22Rv1 (cell line): ENCODE results near the gene IFRD1.

Experiments
- H3K27ac ChIP-seq: fragments of 450-650 bp; 2 replicates; pipeline ENCODE4 v1.5.1; 2017
- ZFX ChIP-seq: fragments of 450-650 bp; IDR thresholded peaks from 2 replicates; pipeline ENCODE4 v1.6.1; 2017; ENCODE audit warnings: antibody characterized with exemption, borderline replicate concordance
- TF ChIP-seq, protein P1 (sequence below): fragments of 450-650 bp; IDR thresholded peaks from 2 replicates; pipeline ENCODE4 v1.5.1; 2017; ENCODE audit warnings: mild to moderate bottlenecking

Gene IFRD1

DNA sequence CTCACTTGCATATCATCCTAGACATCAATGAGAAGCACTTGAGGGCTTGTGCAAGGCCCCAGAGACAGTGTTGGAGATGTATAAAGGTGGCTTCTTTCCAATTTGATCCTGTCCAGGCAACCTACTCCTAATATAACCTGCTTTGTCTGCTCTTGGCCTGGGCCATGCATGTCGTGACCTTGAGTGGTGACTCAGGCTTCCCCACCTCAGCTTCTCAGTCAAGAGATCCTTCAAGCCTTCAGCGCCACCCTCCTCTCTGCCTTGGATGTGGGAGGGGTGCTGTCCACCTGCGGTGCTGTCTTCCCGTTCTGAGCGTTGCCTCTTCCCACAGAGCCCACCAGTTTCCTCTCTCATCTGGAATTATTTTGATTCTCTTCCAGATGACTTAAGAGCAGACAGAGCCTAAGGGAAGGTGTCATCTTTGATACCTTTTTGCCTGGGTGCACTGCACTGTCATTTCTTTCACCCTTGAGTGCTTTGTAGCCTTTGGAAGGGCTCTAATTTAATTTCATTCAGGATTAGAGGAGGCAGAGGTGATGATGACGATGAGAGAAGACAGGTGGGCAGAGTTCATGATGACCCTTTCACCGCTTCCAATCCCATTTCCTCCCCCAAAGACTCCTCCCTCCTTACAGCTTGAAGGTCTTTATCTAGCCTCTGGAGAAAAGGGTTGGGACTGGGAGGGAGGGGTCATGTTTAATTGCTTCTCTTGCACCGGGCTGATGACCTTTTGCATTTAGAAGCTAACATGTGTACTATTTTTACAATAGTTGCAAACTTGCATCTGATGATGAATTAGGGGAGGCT lies 37.4 kb downstream of the IFRD1 start:
- TF ChIP-seq, protein P1, sequence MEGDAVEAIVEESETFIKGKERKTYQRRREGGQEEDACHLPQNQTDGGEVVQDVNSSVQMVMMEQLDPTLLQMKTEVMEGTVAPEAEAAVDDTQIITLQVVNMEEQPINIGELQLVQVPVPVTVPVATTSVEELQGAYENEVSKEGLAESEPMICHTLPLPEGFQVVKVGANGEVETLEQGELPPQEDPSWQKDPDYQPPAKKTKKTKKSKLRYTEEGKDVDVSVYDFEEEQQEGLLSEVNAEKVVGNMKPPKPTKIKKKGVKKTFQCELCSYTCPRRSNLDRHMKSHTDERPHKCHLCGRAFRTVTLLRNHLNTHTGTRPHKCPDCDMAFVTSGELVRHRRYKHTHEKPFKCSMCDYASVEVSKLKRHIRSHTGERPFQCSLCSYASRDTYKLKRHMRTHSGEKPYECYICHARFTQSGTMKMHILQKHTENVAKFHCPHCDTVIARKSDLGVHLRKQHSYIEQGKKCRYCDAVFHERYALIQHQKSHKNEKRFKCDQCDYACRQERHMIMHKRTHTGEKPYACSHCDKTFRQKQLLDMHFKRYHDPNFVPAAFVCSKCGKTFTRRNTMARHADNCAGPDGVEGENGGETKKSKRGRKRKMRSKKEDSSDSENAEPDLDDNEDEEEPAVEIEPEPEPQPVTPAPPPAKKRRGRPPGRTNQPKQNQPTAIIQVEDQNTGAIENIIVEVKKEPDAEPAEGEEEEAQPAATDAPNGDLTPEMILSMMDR = no peak
- TF ChIP-seq ZFX = no peak
- H3K27ac ChIP-seq = no peak overlapping the region

DNA sequence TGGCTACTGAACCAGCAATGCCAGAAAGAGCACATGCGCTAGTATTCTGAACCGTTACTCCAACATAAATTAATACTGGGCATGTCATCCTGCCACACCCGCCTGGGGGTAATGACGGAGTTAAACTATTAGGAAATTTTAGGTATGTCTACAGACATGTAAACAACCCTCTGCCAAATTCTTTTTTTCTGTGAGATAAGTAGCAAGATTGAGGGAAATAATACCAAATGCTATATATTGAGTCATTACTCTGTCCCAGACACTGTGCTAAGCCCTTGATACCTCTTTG lies 37.9 kb downstream of the IFRD1 start:
- no peak overlapping the region for H3K27ac ChIP-seq

DNA sequence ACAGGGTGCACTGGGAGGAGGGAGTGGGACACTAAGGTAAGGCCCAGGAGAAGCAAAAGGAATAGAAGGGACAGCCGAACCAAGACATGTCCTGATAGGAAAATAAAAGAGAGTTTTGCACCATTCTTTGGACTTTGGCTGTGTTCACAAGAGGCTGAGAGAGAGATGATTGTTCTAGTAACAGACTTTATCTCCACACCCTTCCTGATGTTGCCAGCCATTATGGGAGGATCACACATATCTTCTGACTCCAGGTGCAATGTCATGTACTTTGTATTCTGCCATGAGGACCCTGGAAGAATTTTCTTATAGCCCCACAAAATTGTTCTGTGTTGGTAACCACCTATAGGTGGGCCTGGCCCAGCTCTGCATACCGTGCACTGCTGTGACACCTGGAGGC lies 41.9 kb downstream of the IFRD1 start:
- H3K27ac ChIP-seq = no peak overlapping the region
- TF ChIP-seq ZFX = no peak
- TF ChIP-seq, protein P1 = no peak

More for the DNA sequence above, 37.9 kb downstream of the IFRD1 start:
- TF ChIP-seq ZFX = no peak
- TF ChIP-seq, protein P1 = no peak

DNA sequence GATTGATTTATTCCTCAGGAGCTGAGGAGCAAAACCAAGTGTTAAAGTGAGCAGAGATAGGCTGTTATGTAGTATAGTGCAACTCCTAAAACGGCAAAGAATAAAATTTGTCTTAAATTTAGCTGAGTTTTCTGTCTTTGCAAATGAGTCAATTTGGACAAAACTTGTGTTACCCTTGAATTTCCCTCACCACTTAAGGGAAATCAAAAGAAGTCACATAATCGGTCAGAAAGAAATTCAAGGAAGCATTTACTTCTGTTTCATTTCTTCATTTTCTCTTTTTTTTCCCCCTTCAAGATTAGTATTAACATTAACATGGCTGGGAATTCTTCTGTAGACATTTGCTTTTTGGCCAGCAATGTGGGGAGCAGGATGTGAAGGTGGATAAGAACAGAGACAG lies 44.4 kb downstream of the IFRD1 start:
- no peak for TF ChIP-seq ZFX
- TF ChIP-seq, protein P1 = no peak
- no peak overlapping the region for H3K27ac ChIP-seq

DNA sequence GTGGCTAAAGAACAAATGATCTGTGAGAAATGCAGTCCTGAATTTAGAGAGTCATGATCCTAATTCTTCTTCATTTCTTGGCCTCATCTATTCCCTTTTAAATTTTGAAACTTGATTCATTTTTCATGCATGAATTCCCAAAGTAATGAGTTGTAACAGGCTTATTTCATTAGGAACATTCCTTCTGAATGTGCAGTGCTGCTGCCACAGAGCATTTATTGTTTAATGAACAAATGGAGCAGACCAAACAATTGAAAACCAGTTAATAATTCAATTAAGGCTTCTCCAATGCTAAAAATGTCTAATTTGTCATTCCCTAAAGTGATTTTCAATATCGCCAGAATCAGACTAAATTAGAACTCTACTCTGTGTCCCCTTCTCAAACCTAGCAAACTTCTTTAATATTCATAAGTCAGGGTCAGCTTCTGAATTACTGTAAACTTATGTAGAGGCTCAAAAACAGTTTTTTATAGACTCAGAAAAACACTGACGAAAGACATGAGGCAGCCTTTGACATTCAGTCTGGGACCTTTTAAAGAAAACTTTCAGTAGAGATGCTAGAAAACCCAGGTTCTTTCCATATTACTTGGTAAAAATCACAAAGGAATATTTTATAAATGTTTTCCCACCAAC lies 45.0 kb downstream of the IFRD1 start:
- no peak for TF ChIP-seq ZFX
- no peak overlapping the region for H3K27ac ChIP-seq

DNA sequence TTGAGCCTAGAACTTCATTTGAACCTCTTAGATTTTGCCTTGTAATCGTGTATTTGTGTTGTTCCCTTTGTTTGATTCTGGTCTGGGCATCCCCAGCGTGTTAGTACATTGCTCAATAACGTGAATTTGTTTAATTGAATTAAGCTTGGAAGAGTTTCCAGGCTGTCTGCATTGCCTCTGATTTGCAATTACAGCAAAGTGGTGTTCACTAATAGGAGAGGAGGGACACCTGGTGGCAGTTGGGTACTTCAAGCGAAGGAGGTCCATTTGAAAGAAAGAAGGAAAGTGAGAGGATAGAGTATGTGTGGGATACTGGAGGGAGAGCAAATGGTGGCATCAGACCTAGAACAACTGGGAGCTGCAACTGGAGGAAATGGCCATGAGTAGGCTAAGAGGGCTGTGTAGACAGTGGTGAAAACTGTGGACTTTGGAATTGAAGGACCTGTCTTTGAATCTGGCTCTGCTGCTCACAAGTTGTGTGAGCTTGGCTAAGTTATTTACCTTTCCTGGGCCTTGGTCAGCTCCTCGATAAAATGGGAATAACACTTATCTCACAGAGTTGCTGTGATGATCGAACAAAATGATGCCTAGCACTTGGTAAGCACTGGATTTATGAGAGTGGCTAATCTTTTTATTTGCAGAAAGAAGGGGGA lies 45.7 kb downstream of the IFRD1 start:
- H3K27ac ChIP-seq = no peak overlapping the region
- no peak for TF ChIP-seq ZFX
- TF ChIP-seq, protein P1 = peak; percentile 77

DNA sequence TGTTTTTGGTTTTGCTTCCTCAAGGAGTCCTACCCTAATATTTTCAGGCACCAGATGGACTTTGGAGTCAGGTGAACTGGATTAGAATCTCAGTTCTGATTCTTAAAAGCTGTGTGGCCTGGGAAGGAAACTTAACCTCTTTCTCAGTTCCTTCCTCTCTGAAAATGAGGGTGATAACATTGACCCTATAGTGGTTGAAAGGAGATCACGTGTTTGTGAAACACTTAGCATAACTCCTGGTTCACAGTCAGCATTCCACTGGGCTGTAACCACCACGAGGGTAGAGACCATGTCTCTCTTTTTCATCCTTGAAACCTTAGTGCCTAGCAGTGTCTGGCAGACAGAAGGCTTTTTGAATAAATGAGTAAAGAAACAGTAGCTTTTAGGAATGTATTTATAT lies 47.2 kb downstream of the IFRD1 start:
- H3K27ac ChIP-seq = no peak overlapping the region
- TF ChIP-seq, protein P1 = no peak
- no peak for TF ChIP-seq ZFX
